IPS-18c (cell line): Measurements from ENCODE around the gene STK36.

Source experiments
- H3K4me3 ChIP-seq: 2 replicates; pipeline ENCODE4 v1.7.0; 2013; ENCODE audit warnings: low read depth, mild to moderate bottlenecking, low read length, moderate library complexity; ENCODE audit not compliant: insufficient read depth
- H3K9me3 ChIP-seq: one replicate; pipeline ENCODE4 v1.6.1; 2013; ENCODE audit warnings: mild to moderate bottlenecking, low read length, moderate library complexity; ENCODE audit not compliant: control insufficient read depth, insufficient read depth

The STK36 gene

GRCh38 chr2:218710334-218710686 is 38.4 kb downstream of the STK36 start:
- Histone ChIP-seq H3K4me3 (no peak overlapping the region; the same call in 1 of the 2 replicates), H3K9me3 (no peaks in the 10 kb centered on the region)

- Histone ChIP-seq H3K9me3 (no peaks in the 10 kb centered on the region), H3K4me3 (peak within 1 kb of the TSS; percentile 93)
Observed at GRCh38 chr2:218710687-218711549, 39.0 kb downstream of the STK36 start, which contains the start of gene TTLL4. TSS of gene TTLL4 (plus strand) at chr2:218710835. CDS start at chr2:218737677, 26,842 bp downstream.

- H3K9me3 ChIP-seq = no peaks in the 10 kb centered on the region
- H3K4me3 ChIP-seq = peak overlapping the region; percentile 93
Observed at GRCh38 chr2:218711550-218711929, 39.7 kb downstream of the STK36 start.

- Histone ChIP-seq H3K9me3 (no peaks in the 10 kb centered on the region), H3K4me3 (no peak overlapping the region)
Observed at GRCh38 chr2:218713922-218714321, 42.0 kb downstream of the STK36 start.

- no peaks in the 10 kb centered on the region for H3K9me3 ChIP-seq
- no peak overlapping the region for H3K4me3 ChIP-seq
Observed at GRCh38 chr2:218716070-218716469, 44.2 kb downstream of the STK36 start.

GRCh38 chr2:218717262-218717661 is 45.4 kb downstream of the STK36 start:
- Histone ChIP-seq H3K9me3 (no peaks in the 10 kb centered on the region), H3K4me3 (no peak overlapping the region)

- Histone ChIP-seq H3K9me3 (no peaks in the 10 kb centered on the region), H3K4me3 (no peak overlapping the region)
Observed at GRCh38 chr2:218718058-218718457, 46.2 kb downstream of the STK36 start.

GRCh38 chr2:218719457-218719856 is 47.6 kb downstream of the STK36 start:
- no peak overlapping the region for H3K4me3 ChIP-seq
- H3K9me3 ChIP-seq = no peaks in the 10 kb centered on the region

GRCh38 chr2:218720048-218721041 is 48.5 kb downstream of the STK36 start:
- Histone ChIP-seq H3K4me3 (no peak overlapping the region), H3K9me3 (no peaks in the 10 kb centered on the region)

- Histone ChIP-seq H3K4me3 (no peak overlapping the region), H3K9me3 (no peaks in the 10 kb centered on the region)
Observed at GRCh38 chr2:218721488-218721887, 49.6 kb downstream of the STK36 start.

- no peak overlapping the region for H3K4me3 ChIP-seq
- H3K9me3 ChIP-seq = no peaks in the 10 kb centered on the region
Observed at GRCh38 chr2:218721934-218722333, 50.0 kb downstream of the STK36 start.

- Histone ChIP-seq H3K4me3 (no peak overlapping the region), H3K9me3 (no peaks in the 10 kb centered on the region)
Observed at GRCh38 chr2:218722419-218722818, 50.5 kb downstream of the STK36 start.

- Histone ChIP-seq H3K9me3 (no peaks in the 10 kb centered on the region), H3K4me3 (no peak overlapping the region)
Observed at GRCh38 chr2:218722876-218723785, 51.2 kb downstream of the STK36 start.

GRCh38 chr2:218726004-218726574 is 54.2 kb downstream of the STK36 start:
- Histone ChIP-seq H3K9me3 (no peaks in the 10 kb centered on the region), H3K4me3 (no peak overlapping the region)

- Histone ChIP-seq H3K4me3 (no peak overlapping the region), H3K9me3 (no peaks in the 10 kb centered on the region)
Observed at GRCh38 chr2:218727502-218728165, 55.7 kb downstream of the STK36 start.

GRCh38 chr2:218729640-218730039 is 57.8 kb downstream of the STK36 start:
- Histone ChIP-seq H3K4me3 (no peak overlapping the region), H3K9me3 (no peaks in the 10 kb centered on the region)
